SK-N-SH (cell line): ENCODE data around the gene MYRF. TPM values are rescaled to one million over a fixed set of nuclear protein-coding genes. Genes with fewer than 3 reads are reported as not detected.

Experiments used
- CTCF ChIA-PET: fragments of 300-600, 350-600 bp; formaldehyde crosslinking; extraction: SDS; loops from one replicate; lab custom pipeline; 2021; lab: Yijun Ruan, JAX
- POLR2A ChIA-PET: fragments of 350-600 bp; sonication (Branson Sonifier 250); formaldehyde crosslinking; extraction: SDS; loops from one replicate; lab custom pipeline; 2020; ENCODE audit warnings: antibody characterized with exemption, inconsistent platforms; lab: Yijun Ruan, JAX
- DNase-seq: peaks from one replicate; pipeline ENCODE4 v3.0.0; 2012
- H2AFZ ChIP-seq: fragments of 200-600 bp; sonication (generic); 2 replicates; pipeline ENCODE4 v1.8.1; 2016; ENCODE audit warnings: antibody characterized with exemption, mild to moderate bottlenecking, low read depth
- H3F3A ChIP-seq: fragments of 200-600 bp; sonication (generic); replicated peaks from 2 replicates; pipeline ENCODE3; 2016; ENCODE audit warnings: antibody characterized with exemption, mild to moderate bottlenecking; ENCODE audit not compliant: insufficient read depth
- H3K27ac ChIP-seq, 2 experiments: fragments of 200-500 bp in 1 of 2; fragments of 200-600 bp in 1 of 2; sonication (Bioruptor generic) in 1 of 2; sonication (generic), shearing (Covaris generic) in 1 of 2; 2 replicates each; pipeline versions ENCODE4 v1.5.1 to v1.6.1; 2014 to 2016; ENCODE audit warnings: low read depth in 2 of 2, inconsistent platforms in 1 of 2, low read length in 1 of 2, mild to moderate bottlenecking in 1 of 2, mixed read lengths in 1 of 2
- H3K27me3 ChIP-seq: fragments of 200-600 bp; sonication (generic), shearing (Covaris generic); 2 replicates; pipeline ENCODE4 v1.6.1; 2016; ENCODE audit warnings: mixed run types; ENCODE audit not compliant: insufficient read depth
- H3K36me3 ChIP-seq, 2 experiments: fragments of 200-500 bp in 1 of 2; fragments of 200-600 bp in 1 of 2; sonication (Bioruptor generic) in 1 of 2; sonication (generic) in 1 of 2; replicated peaks in 1 of 2; 2 replicates each; pipeline versions ENCODE3 to v1.5.1; 2014 to 2016; ENCODE audit warnings: low read length in 1 of 2, mild to moderate bottlenecking in 1 of 2; ENCODE audit not compliant: insufficient read depth in 2 of 2, control insufficient read depth in 1 of 2
- H3K4me1 ChIP-seq, 2 experiments: fragments of 200-500 bp in 1 of 2; fragments of 200-600 bp in 1 of 2; sonication (Bioruptor generic) in 1 of 2; sonication (generic), shearing (Covaris generic) in 1 of 2; 2 replicates each; pipeline versions ENCODE4 v1.5.1 to v1.6.1; 2014 to 2016; ENCODE audit warnings: low read depth in 1 of 2, low read length in 1 of 2, mixed run types in 1 of 2; ENCODE audit not compliant: insufficient read depth in 2 of 2, control insufficient read depth in 1 of 2
- H3K4me2 ChIP-seq: fragments of 200-600 bp; sonication (generic), shearing (Covaris generic); 2 replicates; pipeline ENCODE4 v1.6.1; 2017; ENCODE audit warnings: mixed run types
- H3K4me3 ChIP-seq, 2 experiments: fragments of 200-500 bp in 1 of 2; fragments of 200-600 bp in 1 of 2; sonication (Bioruptor generic) in 1 of 2; sonication (generic), shearing (Covaris generic) in 1 of 2; 2 replicates each; pipeline versions ENCODE4 v1.5.1 to v1.8.1; 2014 to 2016; ENCODE audit warnings: low read depth in 2 of 2, inconsistent platforms in 1 of 2, low read length in 1 of 2, mild to moderate bottlenecking in 1 of 2, mixed read lengths in 1 of 2, moderate library complexity in 1 of 2
- H3K79me2 ChIP-seq: fragments of 200-600 bp; sonication (generic); 2 replicates; pipeline ENCODE4 v1.8.1; 2017; ENCODE audit warnings: mild to moderate bottlenecking; ENCODE audit not compliant: insufficient read depth
- H3K9ac ChIP-seq: fragments of 200-600 bp; sonication (generic); 2 replicates; pipeline ENCODE4 v1.6.1; 2017; ENCODE audit warnings: mixed run types
- H3K9me2 ChIP-seq: fragments of 200-600 bp; sonication (generic); 2 replicates; pipeline ENCODE4 v1.6.1; 2017; ENCODE audit warnings: mixed run types
- H3K9me3 ChIP-seq: fragments of 200-600 bp; sonication (generic); 2 replicates; pipeline ENCODE4 v1.6.1; 2017; ENCODE audit warnings: mixed run types, mild to moderate bottlenecking, moderate library complexity
- H4K20me1 ChIP-seq: fragments of 200-600 bp; sonication (generic); 2 replicates; pipeline ENCODE4 v1.6.1; 2017; ENCODE audit warnings: mild to moderate bottlenecking, mixed run types; ENCODE audit not compliant: insufficient read depth
- CHD2 ChIP-seq: fragments of 150-350 bp; IDR thresholded peaks from 2 replicates; pipeline ENCODE4 v1.6.1; 2018; ENCODE audit warnings: low read length; ENCODE audit not compliant: partially characterized antibody
- CTCF ChIP-seq: fragments of 200-600 bp; sonication (generic); IDR thresholded peaks from 2 replicates; pipeline ENCODE4 v1.6.1; 2017; ENCODE audit warnings: antibody characterized with exemption, mild to moderate bottlenecking, moderate library complexity
- ELF1 ChIP-seq: IDR thresholded peaks from 2 replicates; pipeline ENCODE4 v1.4.0; 2012
- EP300 ChIP-seq, 2 experiments: IDR thresholded peaks; 2 replicates each; pipeline versions ENCODE4 v1.4.0 to v1.6.1; 2012; ENCODE audit warnings: borderline replicate concordance in 1 of 2, low read depth in 1 of 2, low read length in 1 of 2
- EZH2phosphoT487 ChIP-seq: fragments of 200-600 bp; sonication (generic); IDR thresholded peaks from 2 replicates; pipeline ENCODE4 v1.6.1; 2017; ENCODE audit warnings: low read depth, mixed run types, mild to moderate bottlenecking, antibody characterized with exemption, moderate library complexity, borderline replicate concordance
- FOXJ3 ChIP-seq: sonication (generic); formaldehyde crosslinking; IDR thresholded peaks from 2 replicates; pipeline ENCODE4 v1.5.1; 2020; ENCODE audit warnings: mild to moderate bottlenecking, missing genetic modification reagents
- IRF3 ChIP-seq: fragments of 150-350 bp; IDR thresholded peaks from 2 replicates; pipeline ENCODE4 v1.6.1; 2016; ENCODE audit warnings: mild to moderate bottlenecking, low read depth, low read length
- MXI1 ChIP-seq: IDR thresholded peaks from 2 replicates; pipeline ENCODE4 v1.6.1; 2012; ENCODE audit warnings: mild to moderate bottlenecking, low read depth, low read length, improper control_type of control experiment
- POLR2AphosphoS5 ChIP-seq: IDR thresholded peaks from 2 replicates; pipeline ENCODE4 v1.6.1; 2012; ENCODE audit warnings: low read depth, low read length
- RFX5 ChIP-seq: IDR thresholded peaks from 2 replicates; pipeline ENCODE4 v1.6.1; 2012; ENCODE audit warnings: mild to moderate bottlenecking, improper control_type of control experiment, low read length
- SIN3A ChIP-seq: IDR thresholded peaks from 2 replicates; pipeline ENCODE4 v1.6.1; 2012; ENCODE audit warnings: low read depth, mild to moderate bottlenecking, low read length, moderate library complexity, borderline replicate concordance
- TAF1 ChIP-seq: IDR thresholded peaks from 2 replicates; pipeline ENCODE4 v1.6.1; 2012; ENCODE audit warnings: low read depth, mild to moderate bottlenecking, low read length, moderate library complexity, borderline replicate concordance
- USF2 ChIP-seq: fragments of 150-350 bp; IDR thresholded peaks from 2 replicates; pipeline ENCODE4 v1.6.1; 2017; ENCODE audit warnings: antibody characterized with exemption, low read length, low read depth, borderline replicate concordance
- ZBTB33 ChIP-seq: IDR thresholded peaks from 2 replicates; pipeline ENCODE4 v1.4.0; 2012; ENCODE audit warnings: low read depth, borderline replicate concordance
- WGBS: methylation state at CpG from one replicate; pipeline ENCODE4 v1.1.6; 2017; ENCODE audit warnings: low lambda C conversion rate; 5-methylcytosine and 5-hydroxymethylcytosine counted together
- polyA plus RNA-seq, 3 experiments: library from polyadenylated mRNA; depleted of rRNA; stranded (reverse); fragments of >200 nt; gene quantifications; 2 replicates each; pipeline ENCODE4 v1.2.3, GENCODE V29; 2012
- TF ChIP-seq, protein P1 (sequence below): IDR thresholded peaks from 2 replicates; pipeline ENCODE4 v1.4.0; 2012; ENCODE audit warnings: low read depth, borderline replicate concordance
- TF ChIP-seq, protein P2 (sequence below): IDR thresholded peaks from 2 replicates; pipeline ENCODE4 v1.4.0; 2012; ENCODE audit warnings: low read depth
- TF ChIP-seq, protein P3 (sequence below): IDR thresholded peaks from 2 replicates; pipeline ENCODE4; 2012

MYRF gene
- polyA plus RNA-seq, 1 of the 3 experiments (the other 2 are of a cell fraction) = 2.8 TPM

GRCh38 chr11:61718621-61719302, 33.7 kb upstream of the MYRF start (continued):
- no peak for TF ChIP-seq IRF3
- peak; percentile 83 for TF ChIP-seq POLR2AphosphoS5
- TF ChIP-seq ELF1 = no peak
- peak; percentile 55; the same call in 1 of the 2 replicates for TF ChIP-seq TAF1
- TF ChIP-seq MXI1 = peak; percentile 71
- no peak for TF ChIP-seq CHD2

DNA sequence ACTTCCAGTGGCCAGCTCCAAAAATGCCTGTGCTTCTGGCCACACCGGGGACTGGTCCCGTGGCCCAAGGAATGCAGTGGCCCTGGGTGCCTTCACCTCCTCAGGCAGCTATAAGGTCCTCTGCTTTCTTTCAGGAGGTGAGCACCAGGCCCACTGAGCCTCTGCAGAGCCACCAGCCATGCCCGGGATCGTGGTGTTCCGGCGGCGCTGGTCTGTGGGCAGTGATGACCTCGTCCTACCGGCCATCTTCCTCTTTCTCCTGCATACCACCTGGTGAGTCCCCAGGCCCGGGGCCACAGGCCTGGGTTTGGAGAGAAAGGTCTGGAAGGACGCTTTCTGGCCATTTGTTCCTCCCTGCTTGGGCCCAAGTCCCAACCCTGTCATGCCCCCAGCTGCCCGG, 32.5 kb upstream of the MYRF start:
- no peaks in the 10 kb centered on the region for H3K9me3 ChIP-seq
- no peak overlapping the region for H2AFZ ChIP-seq
- H3K79me2 ChIP-seq = no peaks in the 10 kb centered on the region; the same call in 1 of the 2 replicates
- no peak overlapping the region for H3K4me3 ChIP-seq
- peaks cover 0 to 16% of the 10 kb centered on the region in 2 experiments for H3K36me3 ChIP-seq
- peaks cover 8 to 21% of the 10 kb centered on the region in 2 experiments; a peak in 2 of 4 replicates for H3K4me1 ChIP-seq
- CTCF ChIA-PET = interaction anchor here (1.0 to 8.9 kb wide), 10 partner anchors 14 to 334 kb away, joined by 3 to 64 read pairs (median 4); partner anchors contain the start of gene DAGLA
- POLR2A ChIA-PET = no interaction called here
- H3K9me2 ChIP-seq = no peaks in the 10 kb centered on the region
- H3F3A ChIP-seq = no peaks in the 10 kb centered on the region
- no peaks in the 10 kb centered on the region for H3K27me3 ChIP-seq
- no peak for DNase-seq
- no peak overlapping the region for H3K4me2 ChIP-seq
- WGBS = no CpG with 5 or more reads among the region's 12 CpGs
- H4K20me1 ChIP-seq = no peaks in the 10 kb centered on the region
- no peak overlapping the region for H3K27ac ChIP-seq
- H3K9ac ChIP-seq = no peak overlapping the region
- TF ChIP-seq FOXJ3 = no peak
- TF ChIP-seq EP300 (IDR thresholded peaks at IDR 0.05; ENCODE audit: borderline replicate concordance in 1 of 2, low read depth in 1 of 2, low read length in 1 of 2) = no peak
- TF ChIP-seq EZH2phosphoT487 = no peak
- no peak for TF ChIP-seq ZBTB33
- TF ChIP-seq RFX5 = no peak
- no peak for TF ChIP-seq CTCF
- TF ChIP-seq, protein P1, sequence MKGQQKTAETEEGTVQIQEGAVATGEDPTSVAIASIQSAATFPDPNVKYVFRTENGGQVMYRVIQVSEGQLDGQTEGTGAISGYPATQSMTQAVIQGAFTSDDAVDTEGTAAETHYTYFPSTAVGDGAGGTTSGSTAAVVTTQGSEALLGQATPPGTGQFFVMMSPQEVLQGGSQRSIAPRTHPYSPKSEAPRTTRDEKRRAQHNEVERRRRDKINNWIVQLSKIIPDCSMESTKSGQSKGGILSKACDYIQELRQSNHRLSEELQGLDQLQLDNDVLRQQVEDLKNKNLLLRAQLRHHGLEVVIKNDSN = no peak
- TF ChIP-seq CHD2 = no peak
- TF ChIP-seq SIN3A = no peak
- no peak for TF ChIP-seq USF2
- TF ChIP-seq, protein P2, sequence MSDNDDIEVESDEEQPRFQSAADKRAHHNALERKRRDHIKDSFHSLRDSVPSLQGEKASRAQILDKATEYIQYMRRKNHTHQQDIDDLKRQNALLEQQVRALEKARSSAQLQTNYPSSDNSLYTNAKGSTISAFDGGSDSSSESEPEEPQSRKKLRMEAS = no peak
- TF ChIP-seq, protein P3, sequence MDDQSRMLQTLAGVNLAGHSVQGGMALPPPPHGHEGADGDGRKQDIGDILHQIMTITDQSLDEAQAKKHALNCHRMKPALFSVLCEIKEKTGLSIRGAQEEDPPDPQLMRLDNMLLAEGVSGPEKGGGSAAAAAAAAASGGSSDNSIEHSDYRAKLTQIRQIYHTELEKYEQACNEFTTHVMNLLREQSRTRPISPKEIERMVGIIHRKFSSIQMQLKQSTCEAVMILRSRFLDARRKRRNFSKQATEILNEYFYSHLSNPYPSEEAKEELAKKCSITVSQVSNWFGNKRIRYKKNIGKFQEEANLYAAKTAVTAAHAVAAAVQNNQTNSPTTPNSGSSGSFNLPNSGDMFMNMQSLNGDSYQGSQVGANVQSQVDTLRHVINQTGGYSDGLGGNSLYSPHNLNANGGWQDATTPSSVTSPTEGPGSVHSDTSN = no peak
